PC-9 (cell line): ENCODE results near the gene IST1. TPM values are rescaled to one million over a fixed set of nuclear protein-coding genes. Genes with fewer than 3 reads are reported as not detected.

Experiments
- BruUV-seq: library from RNA; stranded (reverse); fragments of 400-500 nt; replicated peaks from 2 replicates; lab custom pipeline; 2021; lab: Mats Ljungman, UMichigan
- CTCF ChIA-PET: fragments of 300-600 bp; sonication (Branson Sonifier 250); formaldehyde crosslinking; loops from one replicate; lab custom pipeline; 2022; ENCODE audit warnings: antibody characterized with exemption; lab: Charles Lee
- POLR2A ChIA-PET: fragments of 300-600 bp; sonication (Branson Sonifier 250); formaldehyde crosslinking; loops from one replicate; lab custom pipeline; 2022; ENCODE audit warnings: antibody characterized with exemption; ENCODE audit not compliant: unreplicated experiment; lab: Charles Lee
- DNase-seq, 2 experiments: peaks; one replicate each; pipeline versions ENCODE4 v3.0.0 to v3.0.0-alpha.2; 2015 to 2022; ENCODE audit warnings: mixed read lengths in 1 of 2
- H2AFZ ChIP-seq: fragments of 200-600 bp; sonication (generic); 2 replicates; pipeline ENCODE4 v1.8.1; 2017; ENCODE audit warnings: antibody characterized with exemption
- H3F3A ChIP-seq: fragments of 200-600 bp; sonication (generic); 2 replicates; pipeline ENCODE4 v1.8.1; 2017; ENCODE audit warnings: antibody characterized with exemption, mild to moderate bottlenecking, low read depth; ENCODE audit not compliant: insufficient read depth
- H3K27ac ChIP-seq: fragments of 200-600 bp; sonication (generic); 2 replicates; pipeline ENCODE4 v1.6.1; 2016; ENCODE audit warnings: mixed run types
- H3K27me3 ChIP-seq: fragments of 200-600 bp; sonication (generic); 2 replicates; pipeline ENCODE4 v1.6.1; 2016; ENCODE audit warnings: low read depth, mixed run types; ENCODE audit not compliant: insufficient read depth
- H3K36me3 ChIP-seq: fragments of 200-600 bp; sonication (generic); 2 replicates; pipeline ENCODE4 v1.6.1; 2016; ENCODE audit warnings: low read depth, mixed run types
- H3K4me1 ChIP-seq: fragments of 200-600 bp; sonication (generic); replicated peaks from 2 replicates; pipeline ENCODE4 v1.6.1; 2016; ENCODE audit warnings: mixed run types; ENCODE audit not compliant: insufficient read depth
- H3K4me2 ChIP-seq: fragments of 200-600 bp; sonication (generic); 2 replicates; pipeline ENCODE4 v1.6.1; 2017; ENCODE audit warnings: mixed run types
- H3K4me3 ChIP-seq: fragments of 200-600 bp; sonication (generic); 2 replicates; pipeline ENCODE4 v1.6.1; 2016; ENCODE audit warnings: mixed run types
- H3K79me2 ChIP-seq: fragments of 200-600 bp; sonication (generic); 2 replicates; pipeline ENCODE4 v1.6.1; 2017; ENCODE audit warnings: low read depth, mixed run types
- H3K9me2 ChIP-seq: fragments of 200-600 bp; sonication (generic); 2 replicates; pipeline ENCODE4 v1.8.1; 2017; ENCODE audit warnings: mild to moderate bottlenecking; ENCODE audit not compliant: insufficient read depth
- H3K9me3 ChIP-seq: fragments of 200-600 bp; sonication (generic); 2 replicates; pipeline ENCODE4 v1.8.1; 2016; ENCODE audit warnings: low read depth; ENCODE audit not compliant: insufficient read depth
- H4K20me1 ChIP-seq: fragments of 200-600 bp; sonication (generic); 2 replicates; pipeline ENCODE4 v1.8.1; 2017; ENCODE audit not compliant: insufficient read depth
- EZH2 ChIP-seq: fragments of 200-600 bp; sonication (generic); IDR thresholded peaks from 2 replicates; pipeline ENCODE4 v1.8.0; 2017; ENCODE audit warnings: antibody characterized with exemption, low read depth
- intact Hi-C: fragments of 100-400 bp; cut with micrococcal nuclease; formaldehyde crosslinking; loops from one replicate; pipeline ENCODE4 v1.10.0; 2022; ENCODE audit not compliant: unreplicated experiment
- total RNA-seq: library from RNA; stranded (reverse); gene quantifications from 2 replicates; pipeline ENCODE4 v1.2.3, GENCODE V29; 2021
- TF ChIP-seq, protein P1 (sequence below): fragments of 200-600 bp; sonication (generic); conservative IDR thresholded peaks from 2 replicates; pipeline ENCODE4 v1.6.1; 2017; ENCODE audit warnings: mixed run types, antibody characterized with exemption, mild to moderate bottlenecking, moderate library complexity

The IST1 gene
- total RNA-seq, 1 experiment from 2014 or later, result 177 TPM

GRCh38 chr16:71854369-71854948 lies 40.9 kb upstream of the IST1 start:
- BruUV-seq, result no TSS peak
- TF ChIP-seq, protein P1, sequence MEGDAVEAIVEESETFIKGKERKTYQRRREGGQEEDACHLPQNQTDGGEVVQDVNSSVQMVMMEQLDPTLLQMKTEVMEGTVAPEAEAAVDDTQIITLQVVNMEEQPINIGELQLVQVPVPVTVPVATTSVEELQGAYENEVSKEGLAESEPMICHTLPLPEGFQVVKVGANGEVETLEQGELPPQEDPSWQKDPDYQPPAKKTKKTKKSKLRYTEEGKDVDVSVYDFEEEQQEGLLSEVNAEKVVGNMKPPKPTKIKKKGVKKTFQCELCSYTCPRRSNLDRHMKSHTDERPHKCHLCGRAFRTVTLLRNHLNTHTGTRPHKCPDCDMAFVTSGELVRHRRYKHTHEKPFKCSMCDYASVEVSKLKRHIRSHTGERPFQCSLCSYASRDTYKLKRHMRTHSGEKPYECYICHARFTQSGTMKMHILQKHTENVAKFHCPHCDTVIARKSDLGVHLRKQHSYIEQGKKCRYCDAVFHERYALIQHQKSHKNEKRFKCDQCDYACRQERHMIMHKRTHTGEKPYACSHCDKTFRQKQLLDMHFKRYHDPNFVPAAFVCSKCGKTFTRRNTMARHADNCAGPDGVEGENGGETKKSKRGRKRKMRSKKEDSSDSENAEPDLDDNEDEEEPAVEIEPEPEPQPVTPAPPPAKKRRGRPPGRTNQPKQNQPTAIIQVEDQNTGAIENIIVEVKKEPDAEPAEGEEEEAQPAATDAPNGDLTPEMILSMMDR, result no peak
- TF ChIP-seq EZH2, result no peak
- intact Hi-C loops, result no loop called here
- no peaks in the 10 kb centered on the region for H3K9me3 ChIP-seq
- H4K20me1 ChIP-seq, result 0 out of 2 replicates have a peak, but pooled peaks cover 3% of the 10 kb centered on the region
- H3K27me3 ChIP-seq, result no peaks in the 10 kb centered on the region
- no peaks in the 10 kb centered on the region for H3F3A ChIP-seq
- POLR2A ChIA-PET, result no interaction called here
- H3K9me2 ChIP-seq, result no peaks in the 10 kb centered on the region
- no peaks in the 10 kb centered on the region; the same call in 1 of the 2 replicates for H3K36me3 ChIP-seq
- DNase-seq, result no peak
- no peaks in the 10 kb centered on the region for H3K4me1 ChIP-seq
- H3K27ac ChIP-seq, result no peak overlapping the region
- CTCF ChIA-PET, result no interaction called here
- no peak overlapping the region for H3K4me2 ChIP-seq
- H2AFZ ChIP-seq, result no peak overlapping the region
- no peak overlapping the region for H3K4me3 ChIP-seq
- no peaks in the 10 kb centered on the region for H3K79me2 ChIP-seq

- H3K4me1 ChIP-seq, result no peaks in the 10 kb centered on the region
- no peak overlapping the region for H2AFZ ChIP-seq
- no peak overlapping the region for H3K4me2 ChIP-seq
- POLR2A ChIA-PET, result no interaction called here
- H3K36me3 ChIP-seq, result no peaks in the 10 kb centered on the region
- DNase-seq, result no peak
- 0 out of 2 replicates have a peak, but pooled peaks cover 3% of the 10 kb centered on the region for H4K20me1 ChIP-seq
- no peak overlapping the region for H3K27ac ChIP-seq
- no peaks in the 10 kb centered on the region for H3K9me2 ChIP-seq
- no peaks in the 10 kb centered on the region for H3K79me2 ChIP-seq
- H3K4me3 ChIP-seq, result no peak overlapping the region
- intact Hi-C loops, result no loop called here
- H3F3A ChIP-seq, result no peaks in the 10 kb centered on the region
- BruUV-seq, result no TSS peak
- TF ChIP-seq, protein P1, result no peak
- TF ChIP-seq EZH2, result no peak
- CTCF ChIA-PET, result no interaction called here
- no peaks in the 10 kb centered on the region for H3K9me3 ChIP-seq
- H3K27me3 ChIP-seq, result no peaks in the 10 kb centered on the region
These were observed 39.2 kb upstream of the IST1 start for GRCh38 chr16:71855937-71856662.

DNA sequence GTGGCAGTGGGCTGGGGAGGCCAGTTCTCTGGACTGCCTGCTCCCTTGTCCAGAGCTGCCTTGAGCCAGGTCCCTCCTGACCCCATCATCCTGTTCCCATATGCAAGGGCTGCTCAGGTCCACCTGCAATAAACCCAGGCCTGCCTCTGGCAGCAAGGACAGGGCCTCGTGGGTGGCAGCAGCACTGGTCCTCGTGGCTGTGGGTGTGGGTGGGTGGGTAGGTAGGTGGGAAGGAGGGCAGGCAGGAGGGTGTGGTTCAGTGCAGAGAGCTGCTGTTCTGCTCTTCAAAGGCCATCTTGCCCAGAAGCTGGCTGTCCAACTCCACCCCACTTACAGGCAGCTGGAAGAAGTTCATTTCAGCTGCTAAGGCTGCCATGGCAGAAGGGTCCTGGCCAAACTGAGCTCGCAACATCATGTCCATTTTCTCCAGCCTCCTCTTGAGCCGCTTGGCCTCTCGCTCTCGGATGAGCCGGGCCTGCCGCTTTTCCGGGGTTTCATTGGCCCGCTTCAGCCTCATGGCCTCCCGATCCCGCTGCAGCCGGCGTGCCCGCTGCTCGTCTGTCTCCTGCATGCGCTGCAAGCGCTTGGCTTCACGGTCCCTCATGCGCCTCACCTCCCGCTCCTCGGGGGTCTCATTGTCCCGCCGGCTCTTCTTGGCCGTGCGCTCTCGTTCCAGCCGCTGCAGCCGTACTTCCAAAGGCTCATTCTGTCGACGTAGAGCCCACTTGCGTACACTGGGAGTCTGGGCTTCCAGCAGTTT lies 35.4 kb upstream of the IST1 start:
- Histone ChIP-seq H2AFZ (no peak overlapping the region), H3K79me2 (no peaks in the 10 kb centered on the region), H3K4me3 (no peak overlapping the region), H3K9me2 (no peaks in the 10 kb centered on the region), H3K9me3 (no peaks in the 10 kb centered on the region), H3K36me3 (no peaks in the 10 kb centered on the region), H3K27me3 (no peaks in the 10 kb centered on the region), H3K27ac (no peak overlapping the region), H3F3A (no peaks in the 10 kb centered on the region), H3K4me1 (no peaks in the 10 kb centered on the region), H3K4me2 (no peak overlapping the region), H4K20me1 (no peaks in the 10 kb centered on the region)
- TF ChIP-seq, protein P1, result no peak
- no peak for TF ChIP-seq EZH2
- ChIA-PET CTCF (no interaction called here), POLR2A (interaction anchor here (0.5 to 0.6 kb wide), 2 partner anchors 30 to 190 kb away, joined by 3 to 6 read pairs; no protein-coding TSS in a partner anchor)
- intact Hi-C loops, result no loop called here
- no peak for DNase-seq
- BruUV-seq, result no TSS peak
